Spleen (tissue), 11 donors: Measurements from ENCODE around the gene PPM1M. TPM values are rescaled to one million over a fixed set of nuclear protein-coding genes. Genes with fewer than 3 reads are reported as not detected.

Source experiments
- DNase-seq: peaks from one replicate; pipeline ENCODE4 v3.0.0-alpha.2; 2020
- H3K27ac ChIP-seq, 8 donors: fragments of 200-600 bp; sonication (generic) in 7 of 8; 1 replicate in 4 of 8; 2 replicates in 4 of 8; pipeline versions ENCODE4 v1.5.0 to v1.8.0; 2016 to 2021; ENCODE audit warnings: inconsistent platforms in 4 of 8, mild to moderate bottlenecking in 4 of 8, moderate library complexity in 1 of 8
- H3K27me3 ChIP-seq, 7 donors: fragments of 200-600 bp; sonication (generic) in 6 of 7; replicated peaks in 1 of 7; 1 replicate in 4 of 7; 2 replicates in 3 of 7; pipeline versions ENCODE4 v1.5.0 to v1.8.0; 2016 to 2021; ENCODE audit warnings: inconsistent platforms in 3 of 7, mild to moderate bottlenecking in 1 of 7
- H3K36me3 ChIP-seq, 6 donors: fragments of 200-600 bp; sonication (generic) in 5 of 6; 1 replicate in 4 of 6; 2 replicates in 2 of 6; pipeline versions ENCODE4 v1.5.0 to v1.8.0; 2016 to 2021; ENCODE audit warnings: inconsistent platforms in 2 of 6
- H3K4me1 ChIP-seq, 6 donors: fragments of 200-600 bp; sonication (generic) in 5 of 6; 1 replicate in 3 of 6; 2 replicates in 3 of 6; pipeline versions ENCODE4 v1.5.0 to v1.8.0; 2016 to 2021; ENCODE audit warnings: inconsistent platforms in 3 of 6
- H3K4me3 ChIP-seq, 8 donors: fragments of 200-600 bp; sonication (generic) in 7 of 8; 1 replicate in 4 of 8; 2 replicates in 4 of 8; pipeline versions ENCODE4 v1.5.0 to v1.8.0; 2016 to 2021; ENCODE audit warnings: inconsistent platforms in 4 of 8, mild to moderate bottlenecking in 4 of 8, moderate library complexity in 2 of 8
- H3K9me3 ChIP-seq, 8 donors: fragments of 200-600 bp; sonication (generic) in 7 of 8; 1 replicate in 4 of 8; 2 replicates in 4 of 8; pipeline versions ENCODE4 v1.5.0 to v1.8.0; 2016 to 2021; ENCODE audit warnings: inconsistent platforms in 4 of 8
- POLR2A ChIP-seq, 3 donors: fragments of 450-650 bp; IDR thresholded peaks; one replicate each; pipeline ENCODE4 v1.5.1; 2017; ENCODE audit warnings: antibody characterized with exemption in 3 of 3, mild to moderate bottlenecking in 1 of 3
- POLR2AphosphoS5 ChIP-seq, 3 donors: sonication (generic); formaldehyde crosslinking; IDR thresholded peaks; one replicate each; pipeline ENCODE4 v1.5.1; 2017; ENCODE audit warnings: antibody characterized with exemption in 3 of 3
- WGBS, 5 donors: extraction: QIAGEN DNeasy Blood & Tissue Kit in 3 of 5; methylation state at CpG; one replicate each; pipeline versions ENCODE4 v1.1.5 to v1.1.7; 2013 to 2018; 5-methylcytosine and 5-hydroxymethylcytosine counted together
- intact Hi-C: fragments of 100-400 bp; cut with DNase I; formaldehyde crosslinking; loops from one replicate; pipeline ENCODE4 v1.15.0; 2023; ENCODE audit warnings: low total_unique reads
- polyA plus RNA-seq, 3 donors: library from polyadenylated mRNA; stranded (reverse); fragments of 200-250 nt; gene quantifications; one replicate each; pipeline ENCODE4 v1.2.1, GENCODE V29; 2013
- total RNA-seq, 7 donors: library from RNA; depleted of rRNA in 3 of 7; stranded (reverse); fragments of >200 nt in 3 of 7; fragmentation: NEBNext Ultra II Directional in 4 of 7; extraction: Animal tissue kit (Norgen Biotek cat#: 25700) in 4 of 7; gene quantifications; one replicate each; pipeline versions ENCODE4 v1.1.0 to v1.2.1, GENCODE V29; 2016 to 2021
- TF ChIP-seq, protein P1 (sequence below), 11 experiments: fragments of 200-600 bp in 7 of 11; fragments of 450-650 bp in 4 of 11; sonication (generic) in 4 of 11; IDR thresholded peaks in 8 of 11; conservative IDR thresholded peaks in 3 of 11; 1 replicate in 7 of 11; 2 replicates in 4 of 11; pipeline versions ENCODE4 v1.4.0 to v1.8.0; 2016 to 2021; ENCODE audit warnings: antibody characterized with exemption in 11 of 11, inconsistent platforms in 4 of 11, mild to moderate bottlenecking in 1 of 11
- donor health status: healthy with polysubstance abuse.
- donor health status: DM: no; HTN: no; CAD: no; lungs with moderate emphysema.
- donor health status: DM: no; HTN: no; CAD: no.
- donor health status: Bipolar disorder and iron deficiency.
- donor health status: healthy.
- donor health status: DM: no; HTN: no; CAD: no.
- donor health status: DM: yes; HTN: yes; CAD: no.

The PPM1M gene
- total and polyA plus RNA-seq, 10 donors = 26.3 to 77.8 (median 49.7) TPM

DNA sequence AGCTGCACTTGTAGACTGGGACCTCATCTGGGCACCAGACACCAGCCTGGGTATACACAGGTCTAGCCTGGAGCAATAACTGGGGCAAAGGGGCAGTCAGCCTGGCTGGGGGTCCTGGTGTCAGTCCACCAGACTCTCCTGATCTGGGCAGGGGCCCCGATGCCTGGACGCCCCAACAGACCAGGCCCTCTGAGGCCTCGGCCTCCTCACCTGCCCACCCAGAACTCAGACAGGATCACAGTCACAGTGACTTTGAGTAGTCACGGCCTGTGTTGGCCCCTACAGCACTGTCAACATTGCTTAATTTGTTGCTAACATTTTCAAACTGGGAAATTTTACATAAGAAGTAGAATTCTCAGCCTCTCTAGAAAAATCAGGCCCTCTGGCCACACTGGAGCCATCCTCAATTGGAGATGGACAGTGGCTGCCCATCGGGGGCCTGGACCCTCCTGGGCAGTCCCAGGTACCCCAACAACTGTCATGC lies 12.4 kb upstream of the PPM1M start:
- Histone ChIP-seq H3K4me3 (no peak overlapping the region), H3K27me3 (no peaks in the 10 kb centered on the region), H3K36me3 (peaks cover 6 to 78% (median 49%) of the 10 kb centered on the region in 6 donors), H3K9me3 (no peaks in the 10 kb centered on the region), H3K27ac (peak overlapping the region in 1 of 8 donors; percentile 45), H3K4me1 (peaks cover 21 to 75% (median 63%) of the 10 kb centered on the region in 6 donors)
- 89 to 97% (median 91%) methylated on average over 4 to 5 of the region's 5 CpGs for WGBS, 5 donors
- intact Hi-C loops = loop anchor here (5.0 kb wide), 1 partner anchor 104 kb away; no protein-coding TSS in a partner anchor
- DNase-seq = no peak
- TF ChIP-seq, protein P1, sequence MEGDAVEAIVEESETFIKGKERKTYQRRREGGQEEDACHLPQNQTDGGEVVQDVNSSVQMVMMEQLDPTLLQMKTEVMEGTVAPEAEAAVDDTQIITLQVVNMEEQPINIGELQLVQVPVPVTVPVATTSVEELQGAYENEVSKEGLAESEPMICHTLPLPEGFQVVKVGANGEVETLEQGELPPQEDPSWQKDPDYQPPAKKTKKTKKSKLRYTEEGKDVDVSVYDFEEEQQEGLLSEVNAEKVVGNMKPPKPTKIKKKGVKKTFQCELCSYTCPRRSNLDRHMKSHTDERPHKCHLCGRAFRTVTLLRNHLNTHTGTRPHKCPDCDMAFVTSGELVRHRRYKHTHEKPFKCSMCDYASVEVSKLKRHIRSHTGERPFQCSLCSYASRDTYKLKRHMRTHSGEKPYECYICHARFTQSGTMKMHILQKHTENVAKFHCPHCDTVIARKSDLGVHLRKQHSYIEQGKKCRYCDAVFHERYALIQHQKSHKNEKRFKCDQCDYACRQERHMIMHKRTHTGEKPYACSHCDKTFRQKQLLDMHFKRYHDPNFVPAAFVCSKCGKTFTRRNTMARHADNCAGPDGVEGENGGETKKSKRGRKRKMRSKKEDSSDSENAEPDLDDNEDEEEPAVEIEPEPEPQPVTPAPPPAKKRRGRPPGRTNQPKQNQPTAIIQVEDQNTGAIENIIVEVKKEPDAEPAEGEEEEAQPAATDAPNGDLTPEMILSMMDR (IDR thresholded peaks at IDR 0.05 in 8 of 11, conservative IDR thresholded peaks at IDR 0.05 in 3 of 11) = peak in 1 of 11 experiments; percentile 4
- TF ChIP-seq POLR2A (IDR thresholded peaks at IDR 0.05) = no peak
- TF ChIP-seq POLR2AphosphoS5 (IDR thresholded peaks at IDR 0.05) = no peak

DNA sequence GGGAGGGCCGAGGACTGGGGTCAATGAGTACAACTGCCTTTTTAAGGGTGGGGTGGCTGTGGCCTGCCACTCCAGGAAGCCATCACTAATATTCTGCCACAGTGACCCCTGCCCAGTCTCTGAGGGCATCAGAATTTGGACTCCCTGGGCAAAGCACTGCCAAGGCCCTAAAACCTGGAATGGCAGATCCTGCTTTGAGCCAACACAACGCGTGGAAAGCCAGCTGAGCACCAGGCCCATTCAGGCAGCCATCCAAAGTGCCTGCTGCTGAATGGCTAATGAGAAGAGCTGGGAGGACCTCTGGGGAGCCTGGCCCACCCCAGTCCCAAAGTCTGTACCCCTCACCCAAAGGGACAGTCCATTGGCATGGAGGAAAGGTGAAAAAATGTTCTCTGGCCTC lies 11.6 kb upstream of the PPM1M start:
- H3K9me3 ChIP-seq = no peaks in the 10 kb centered on the region
- H3K4me3 ChIP-seq = no peak overlapping the region
- H3K27ac ChIP-seq = peak overlapping the region in 2 of 8 donors; percentile 0 to 11
- H3K36me3 ChIP-seq = peaks cover 6 to 70% (median 41%) of the 10 kb centered on the region in 6 donors
- 83 to 98% (median 92%) methylated on average over 3 of the region's 3 CpGs for WGBS, 5 donors
- TF ChIP-seq, protein P1 (IDR thresholded peaks at IDR 0.05 in 8 of 11, conservative IDR thresholded peaks at IDR 0.05 in 3 of 11) = no peak
- TF ChIP-seq POLR2AphosphoS5 (IDR thresholded peaks at IDR 0.05) = no peak
- TF ChIP-seq POLR2A (IDR thresholded peaks at IDR 0.05) = no peak
- H3K27me3 ChIP-seq = no peaks in the 10 kb centered on the region
- DNase-seq = peak; percentile 53
- intact Hi-C loops = loop anchor here (5.0 kb wide), 1 partner anchor 103 kb away; no protein-coding TSS in a partner anchor
- H3K4me1 ChIP-seq = peaks cover 24 to 82% (median 68%) of the 10 kb centered on the region in 6 donors

DNA sequence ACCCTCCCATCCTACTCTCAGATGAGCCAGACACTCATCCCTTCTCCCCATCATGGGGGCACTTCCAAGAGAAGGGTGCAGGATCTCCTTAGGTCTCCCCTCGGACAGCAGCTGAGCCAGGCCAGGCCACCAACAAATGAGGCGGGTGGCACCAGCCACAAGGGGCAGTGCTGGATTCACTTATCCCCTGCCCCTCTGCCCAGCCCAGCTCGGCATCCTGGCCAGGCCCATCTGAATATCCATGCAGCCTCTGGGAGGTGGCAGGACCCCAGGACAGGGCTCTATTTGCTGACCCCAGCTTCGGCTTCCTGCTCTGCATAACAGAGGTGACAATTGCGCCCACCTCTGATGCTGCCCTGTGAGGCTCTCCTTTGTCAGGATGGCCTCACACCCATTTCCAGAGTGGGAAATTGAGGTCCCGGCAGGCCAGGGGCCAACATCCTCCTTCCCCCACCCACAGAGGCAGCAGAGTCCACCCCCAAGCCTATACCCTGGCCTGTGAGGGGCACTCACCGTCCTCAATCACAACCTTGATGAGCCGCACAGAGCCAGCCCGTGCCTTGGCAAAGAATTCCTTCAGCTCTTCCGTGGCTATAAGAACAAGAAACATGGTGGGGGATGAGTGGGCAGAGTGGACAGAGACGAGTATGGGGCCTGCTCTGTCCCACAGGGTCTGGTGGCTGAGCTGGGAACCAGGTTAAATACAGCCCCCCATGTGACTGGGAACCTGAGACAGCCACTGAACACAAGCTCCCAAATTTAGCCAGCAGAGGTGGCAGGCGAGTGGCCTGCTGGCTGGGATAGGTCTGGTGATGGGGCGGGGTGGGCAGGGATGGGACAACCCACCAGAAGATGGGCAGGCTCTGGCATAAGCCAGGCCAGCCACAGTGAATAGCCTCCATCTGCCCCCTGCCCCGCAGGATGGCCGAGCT lies 10.8 kb upstream of the PPM1M start:
- DNase-seq = peak; percentile 75
- peaks cover under 1 to 62% (median 33%) of the 10 kb centered on the region in 6 donors for H3K36me3 ChIP-seq

More for the DNA sequence above, 10.8 kb upstream of the PPM1M start:
- Histone ChIP-seq H3K27ac (peak overlapping the region in 2 of 8 donors; percentile 11 to 40), H3K9me3 (no peaks in the 10 kb centered on the region), H3K4me1 (peaks cover 26 to 87% (median 73%) of the 10 kb centered on the region in 6 donors), H3K4me3 (no peak overlapping the region), H3K27me3 (no peaks in the 10 kb centered on the region)
- peak in 1 of 3 donors; percentile 22 for TF ChIP-seq POLR2AphosphoS5 (IDR thresholded peaks at IDR 0.05)
- TF ChIP-seq, protein P1 (IDR thresholded peaks at IDR 0.05 in 8 of 11, conservative IDR thresholded peaks at IDR 0.05 in 3 of 11) = no peak
- TF ChIP-seq POLR2A (IDR thresholded peaks at IDR 0.05) = no peak
- intact Hi-C loops = loop anchor here (5.0 kb wide), 2 partner anchors 43 to 103 kb away; partner anchors contain the start of gene WDR82
- 89 to 96% (median 91%) methylated on average over 10 to 15 of the region's 15 CpGs for WGBS, 5 donors
